RWPE1 (cell line): ENCODE results near the gene APOC3.

Experiments
- CTCF ChIA-PET: fragments of 350-600 bp; sonication (Branson Sonifier 250); formaldehyde crosslinking; extraction: SDS; loops from one replicate; lab custom pipeline; 2021; lab: Yijun Ruan, JAX
- POLR2A ChIA-PET: fragments of 400-600 bp; formaldehyde crosslinking; extraction: SDS; loops from one replicate; lab custom pipeline; 2020; ENCODE audit warnings: antibody characterized with exemption; ENCODE audit not compliant: low non-redundant PET; lab: Yijun Ruan, JAX
- DNase-seq: peaks from one replicate; pipeline ENCODE4 v3.0.0; 2012; ENCODE audit warnings: low spot score
- H3K27ac ChIP-seq: fragments of 450-650 bp; 2 replicates; pipeline ENCODE4 v1.5.1; 2017
- TF ChIP-seq, protein P1 (sequence below): fragments of 450-650 bp; conservative IDR thresholded peaks from 2 replicates; pipeline ENCODE4 v1.5.1; 2017; ENCODE audit warnings: low read depth, mild to moderate bottlenecking

The APOC3 gene

DNA sequence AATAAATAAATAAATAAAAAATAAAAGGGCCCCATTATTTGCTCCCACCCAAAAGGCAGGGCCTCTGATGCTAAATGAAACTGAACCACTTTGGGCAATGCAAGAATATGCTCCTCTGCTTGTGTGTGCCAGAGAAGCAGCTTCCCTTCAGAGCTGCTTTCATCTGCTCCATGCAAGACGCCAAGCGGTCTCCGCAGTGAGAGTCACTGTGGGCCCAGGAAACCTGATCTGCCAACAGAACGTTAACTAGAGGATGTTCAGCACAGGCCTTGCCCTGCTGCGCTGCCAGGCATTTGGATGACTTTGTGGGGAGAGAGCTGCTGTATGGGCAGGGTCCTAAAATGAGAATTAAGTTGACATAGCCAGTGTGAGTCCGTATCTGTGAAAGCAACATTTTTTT lies 51.4 kb downstream of the APOC3 start:
- H3K27ac ChIP-seq: no peak overlapping the region
- no peak for DNase-seq
- CTCF ChIA-PET: interaction anchor here (1.0 to 1.8 kb wide), 3 partner anchors 93 to 298 kb away, joined by 5 to 15 read pairs (median 5); partner anchors contain the start of gene ZPR1

DNA sequence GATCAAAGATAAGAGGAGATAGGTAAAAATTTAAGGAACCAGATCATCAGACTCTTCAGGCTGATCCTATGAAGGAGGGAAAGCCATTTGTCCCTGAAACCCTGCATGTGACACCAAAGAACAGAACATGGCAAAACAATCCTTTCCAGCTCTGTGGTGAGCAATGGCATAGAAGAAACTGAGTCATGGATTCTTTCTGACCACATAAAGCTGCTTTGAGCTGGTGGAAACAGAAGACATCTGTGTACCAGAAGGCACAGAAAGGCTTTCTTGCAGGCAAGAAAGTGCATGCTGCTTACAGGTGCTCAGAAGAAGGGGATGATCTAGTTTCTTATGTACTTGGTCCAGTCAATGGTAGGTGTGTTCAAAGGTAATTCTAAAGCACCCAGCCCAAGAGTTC lies 52.7 kb downstream of the APOC3 start:
- CTCF ChIA-PET: no interaction called here
- DNase-seq: no peak

More for the DNA sequence above, 51.4 kb downstream of the APOC3 start:
- POLR2A ChIA-PET: no interaction called here
- TF ChIP-seq, protein P1, sequence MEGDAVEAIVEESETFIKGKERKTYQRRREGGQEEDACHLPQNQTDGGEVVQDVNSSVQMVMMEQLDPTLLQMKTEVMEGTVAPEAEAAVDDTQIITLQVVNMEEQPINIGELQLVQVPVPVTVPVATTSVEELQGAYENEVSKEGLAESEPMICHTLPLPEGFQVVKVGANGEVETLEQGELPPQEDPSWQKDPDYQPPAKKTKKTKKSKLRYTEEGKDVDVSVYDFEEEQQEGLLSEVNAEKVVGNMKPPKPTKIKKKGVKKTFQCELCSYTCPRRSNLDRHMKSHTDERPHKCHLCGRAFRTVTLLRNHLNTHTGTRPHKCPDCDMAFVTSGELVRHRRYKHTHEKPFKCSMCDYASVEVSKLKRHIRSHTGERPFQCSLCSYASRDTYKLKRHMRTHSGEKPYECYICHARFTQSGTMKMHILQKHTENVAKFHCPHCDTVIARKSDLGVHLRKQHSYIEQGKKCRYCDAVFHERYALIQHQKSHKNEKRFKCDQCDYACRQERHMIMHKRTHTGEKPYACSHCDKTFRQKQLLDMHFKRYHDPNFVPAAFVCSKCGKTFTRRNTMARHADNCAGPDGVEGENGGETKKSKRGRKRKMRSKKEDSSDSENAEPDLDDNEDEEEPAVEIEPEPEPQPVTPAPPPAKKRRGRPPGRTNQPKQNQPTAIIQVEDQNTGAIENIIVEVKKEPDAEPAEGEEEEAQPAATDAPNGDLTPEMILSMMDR: no peak

More for the DNA sequence above, 52.7 kb downstream of the APOC3 start:
- H3K27ac ChIP-seq: no peak overlapping the region
- TF ChIP-seq, protein P1: no peak
- POLR2A ChIA-PET: no interaction called here
